ENCODE measurements around the gene PARP14. TPM values are rescaled to one million over a fixed set of nuclear protein-coding genes. Genes with fewer than 3 reads are reported as not detected.

Gene PARP14
- total and polyA plus RNA-seq, 2 donors (not counting 3 experiments of a cell fraction or from before 2014, with no cell fraction given) = 19.7 to 41.5 TPM

DNA sequence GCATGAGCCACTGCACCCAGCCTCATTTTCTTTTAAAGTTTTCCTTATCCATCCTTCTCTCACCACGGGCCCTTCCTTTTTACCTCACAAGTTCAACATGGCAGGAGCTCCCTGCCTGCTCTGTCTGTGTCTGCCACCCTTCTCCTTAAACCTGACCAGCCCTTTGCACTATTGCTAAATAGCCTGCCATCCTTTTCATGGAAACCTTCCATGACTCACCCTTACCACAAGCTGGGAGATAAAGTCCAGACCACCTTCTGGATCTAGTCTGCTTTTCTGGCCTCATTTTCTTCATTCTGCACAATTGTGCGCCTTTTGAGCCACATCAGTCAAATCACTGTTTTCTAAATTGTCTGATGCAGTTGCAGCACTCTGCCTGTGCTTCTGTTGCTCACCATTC, 8.9 kb downstream of the PARP14 start:
- H3K9ac ChIP-seq (replicated peaks; ENCODE audit: extremely low read depth, insufficient read depth, low read length) = no peak overlapping the region
- no TSS peak for BruUV-seq (replicated peaks)
- H3K9me1 ChIP-seq (replicated peaks; ENCODE audit: control insufficient read depth, extremely low read depth, insufficient read depth, low read length) = no peaks in the 10 kb centered on the region
- ChIA-PET CTCF (interaction anchor here (3.2 kb wide), 1 partner anchor 10 kb away, joined by 19 read pairs; no protein-coding TSS in a partner anchor), POLR2A (no interaction called here)
- H4K20me1 ChIP-seq (replicated peaks; ENCODE audit: control insufficient read depth, extremely low read depth, insufficient read depth, low read length) = no peaks in the 10 kb centered on the region
- no peak overlapping the region for H2AFZ ChIP-seq (ENCODE audit: low read depth, low read length)
- no peak overlapping the region for H3K27ac ChIP-seq (ENCODE audit: insufficient read depth, low read depth, low read length)
- H3K4me1 ChIP-seq (ENCODE audit: control insufficient read depth, extremely low read depth, insufficient read depth, low read length) = no peaks in the 10 kb centered on the region
- intact Hi-C loops (cut with micrococcal nuclease) = no loop called here
- FAIRE-seq = no peak
- H3K27me3 ChIP-seq (ENCODE audit: control insufficient read depth in 2 of 2, insufficient read depth in 2 of 2, low read length in 2 of 2) = no peaks in the 10 kb centered on the region
- H3K79me2 ChIP-seq (ENCODE audit: control insufficient read depth, insufficient read depth, low read length) = no peaks in the 10 kb centered on the region
- H3K36me3 ChIP-seq (ENCODE audit: control insufficient read depth in 2 of 2, extremely low read depth in 1 of 2, insufficient read depth in 2 of 2, low read length in 2 of 2) = peaks cover 3 to 30% of the 10 kb centered on the region in 2 experiments
- dilution Hi-C loops (cut with MboI; ENCODE audit: extremely low pct_ligation_motif_present, low sequenced_read_pairs) = no loop called here
- TF ChIP-seq, protein P1, sequence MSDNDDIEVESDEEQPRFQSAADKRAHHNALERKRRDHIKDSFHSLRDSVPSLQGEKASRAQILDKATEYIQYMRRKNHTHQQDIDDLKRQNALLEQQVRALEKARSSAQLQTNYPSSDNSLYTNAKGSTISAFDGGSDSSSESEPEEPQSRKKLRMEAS (IDR thresholded peaks at IDR 0.05; ENCODE audit: insufficient read depth, insufficient read length) = no peak
- no peak for TF ChIP-seq MYC (IDR thresholded peaks at IDR 0.05; ENCODE audit: low read depth, low read length)
- no peak for TF ChIP-seq FOS (IDR thresholded peaks at IDR 0.05; ENCODE audit: borderline replicate concordance, insufficient read depth, low read length)
- TF ChIP-seq, protein P2, sequence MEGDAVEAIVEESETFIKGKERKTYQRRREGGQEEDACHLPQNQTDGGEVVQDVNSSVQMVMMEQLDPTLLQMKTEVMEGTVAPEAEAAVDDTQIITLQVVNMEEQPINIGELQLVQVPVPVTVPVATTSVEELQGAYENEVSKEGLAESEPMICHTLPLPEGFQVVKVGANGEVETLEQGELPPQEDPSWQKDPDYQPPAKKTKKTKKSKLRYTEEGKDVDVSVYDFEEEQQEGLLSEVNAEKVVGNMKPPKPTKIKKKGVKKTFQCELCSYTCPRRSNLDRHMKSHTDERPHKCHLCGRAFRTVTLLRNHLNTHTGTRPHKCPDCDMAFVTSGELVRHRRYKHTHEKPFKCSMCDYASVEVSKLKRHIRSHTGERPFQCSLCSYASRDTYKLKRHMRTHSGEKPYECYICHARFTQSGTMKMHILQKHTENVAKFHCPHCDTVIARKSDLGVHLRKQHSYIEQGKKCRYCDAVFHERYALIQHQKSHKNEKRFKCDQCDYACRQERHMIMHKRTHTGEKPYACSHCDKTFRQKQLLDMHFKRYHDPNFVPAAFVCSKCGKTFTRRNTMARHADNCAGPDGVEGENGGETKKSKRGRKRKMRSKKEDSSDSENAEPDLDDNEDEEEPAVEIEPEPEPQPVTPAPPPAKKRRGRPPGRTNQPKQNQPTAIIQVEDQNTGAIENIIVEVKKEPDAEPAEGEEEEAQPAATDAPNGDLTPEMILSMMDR (IDR thresholded peaks at IDR 0.05; ENCODE audit: extremely low read depth in 1 of 2, insufficient read depth in 1 of 2, low read depth in 1 of 2, low read length in 2 of 2) = no peak
- TF ChIP-seq POLR2A (IDR thresholded peaks at IDR 0.05; ENCODE audit: low read depth, low read length) = no peak
- TF ChIP-seq GATA2 (IDR thresholded peaks at IDR 0.05; ENCODE audit: insufficient read depth, insufficient read length, low read depth, low read length) = no peak
- TF ChIP-seq EZH2 (IDR thresholded peaks at IDR 0.05; ENCODE audit: borderline replicate concordance, low read depth, low read length, severe bottlenecking) = no peak
- no peak for TF ChIP-seq POLR2AphosphoS5 (IDR thresholded peaks at IDR 0.05; ENCODE audit: insufficient read depth, low read depth, low read length)
- TF ChIP-seq JUN (IDR thresholded peaks at IDR 0.05; ENCODE audit: borderline replicate concordance, insufficient read depth, insufficient read length, low read depth) = no peak
- no peak overlapping the region for H3K4me3 ChIP-seq (replicated peaks in 1 of 3; ENCODE audit: insufficient read depth in 1 of 3, low read depth in 1 of 3, low read length in 3 of 3)
- H3K9me3 ChIP-seq (replicated peaks; ENCODE audit: control insufficient read depth, insufficient read depth, low read length) = no peaks in the 10 kb centered on the region
- DNase-seq (ENCODE audit: low read depth, low spot score) = no peak
- H3K4me2 ChIP-seq (ENCODE audit: insufficient read depth, low read length) = no peak overlapping the region

All from endothelial cell of umbilical vein (primary cell).